Measurements from ENCODE around the gene FAF2.
"Not testable (repeated sequence)": the region's sequence is repeated elsewhere in the genome, so short reads cannot be mapped to it uniquely, and the experiment has no call there.

The FAF2 gene

GRCh38 chr5:176418251-176418650 is 29.9 kb upstream of the FAF2 start:
- DNase-seq = no peak

DNA sequence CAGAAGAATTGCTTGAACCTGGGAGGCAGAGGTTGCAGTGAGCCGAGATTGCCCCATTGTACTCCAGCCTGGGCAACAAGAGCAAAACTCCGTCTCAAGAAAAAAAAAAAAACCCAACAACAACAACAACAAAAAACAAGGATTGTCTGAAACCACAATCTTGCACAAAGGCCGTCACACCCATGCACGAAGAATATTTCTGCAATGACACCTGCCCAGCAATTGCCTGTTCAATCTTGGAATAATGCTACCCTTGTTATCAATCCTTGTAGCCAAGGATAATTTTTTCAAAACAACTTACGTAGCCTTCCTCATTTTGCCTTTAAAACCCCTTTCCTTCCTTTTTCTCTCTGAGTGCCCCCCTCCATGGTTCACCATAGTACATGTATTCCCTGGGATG is 28.1 kb upstream of the FAF2 start:
- no peak for DNase-seq

GRCh38 chr5:176420972-176421544 is 27.1 kb upstream of the FAF2 start:
- no peak for DNase-seq

GRCh38 chr5:176424181-176424580 is 24.0 kb upstream of the FAF2 start:
- DNase-seq = no peak

DNA sequence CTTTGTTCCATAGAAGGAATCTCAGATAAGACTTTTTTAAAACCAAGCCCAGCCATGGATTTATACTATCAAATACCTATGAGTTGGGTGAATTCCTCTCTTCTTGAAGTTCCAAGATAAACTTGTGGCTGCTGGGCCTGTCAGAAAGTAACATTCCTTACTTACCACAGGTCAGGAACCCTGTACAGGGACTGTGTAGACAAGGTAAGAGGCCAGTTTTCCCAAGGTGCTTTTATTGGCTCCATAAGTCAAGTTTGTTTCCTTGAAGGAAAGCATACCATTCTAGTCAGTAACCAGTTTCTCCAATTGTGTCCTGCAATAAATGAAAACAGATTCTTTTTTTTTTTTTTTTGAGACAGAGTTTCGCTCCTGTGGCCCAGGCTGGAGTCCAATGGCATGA is 23.0 kb upstream of the FAF2 start:
- no peak for DNase-seq

DNA sequence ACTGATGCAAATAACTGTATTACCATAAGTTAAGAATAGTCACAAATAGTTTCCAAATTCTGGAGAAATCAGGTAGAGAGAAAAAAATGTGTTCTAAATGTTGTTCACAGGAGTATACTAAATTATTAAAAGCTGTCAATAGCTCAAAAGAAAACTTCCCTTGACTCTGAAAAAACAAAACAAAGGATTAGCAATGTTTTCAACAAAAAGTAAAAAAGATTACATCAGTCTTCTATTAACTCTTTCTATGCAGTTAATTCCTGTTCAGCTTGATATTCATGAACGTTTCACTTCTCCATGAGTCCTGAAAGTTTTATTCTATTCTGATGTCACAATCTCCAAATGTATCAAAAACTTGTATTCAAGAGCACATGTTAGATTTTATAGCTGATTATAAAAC is 22.4 kb upstream of the FAF2 start:
- no peak for DNase-seq

DNA sequence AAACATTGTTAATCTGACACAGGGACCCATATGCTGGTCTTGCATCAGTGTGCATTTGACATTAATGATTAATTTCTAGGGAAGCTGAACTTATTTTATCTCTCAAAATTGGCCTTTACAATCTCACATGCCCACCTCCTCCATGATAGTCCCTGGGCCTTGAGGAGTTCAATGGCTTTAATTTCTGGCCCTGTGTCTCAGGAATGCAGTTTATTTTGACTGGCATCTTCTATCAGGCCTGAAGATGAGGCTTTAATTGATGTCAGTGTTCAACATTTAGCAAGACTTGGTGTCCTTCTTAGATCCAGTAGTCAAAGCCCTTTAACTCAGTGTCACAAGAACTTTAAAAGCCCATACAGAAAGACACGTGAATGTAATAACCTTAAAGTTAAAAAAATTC is 21.3 kb upstream of the FAF2 start:
- DNase-seq = no peak

- DNase-seq = no peak
Measured at GRCh38 chr5:176427971-176428370, 20.2 kb upstream of the FAF2 start.

DNA sequence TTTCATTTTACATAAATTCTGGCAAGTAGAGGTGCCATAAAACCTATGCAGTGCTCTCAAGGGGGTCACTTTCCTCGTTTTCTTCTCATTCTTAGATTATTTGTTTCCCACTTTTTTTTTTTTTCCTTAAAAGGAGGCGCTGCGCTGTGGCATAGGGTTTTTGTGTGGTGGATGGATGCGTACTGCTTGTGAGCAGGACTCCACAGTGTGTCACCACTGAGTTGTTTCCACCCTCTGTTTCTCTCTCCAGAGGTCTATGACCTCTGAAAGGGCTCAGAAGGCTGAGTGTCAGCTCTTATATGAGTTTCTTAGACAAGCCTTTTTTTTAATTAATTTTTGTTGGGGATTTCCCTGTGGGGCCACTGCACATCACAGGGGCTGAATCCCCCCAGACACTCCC is 18.2 kb upstream of the FAF2 start:
- DNase-seq = no peak

- DNase-seq = no peak
Measured at GRCh38 chr5:176432707-176433106, 15.5 kb upstream of the FAF2 start.

DNA sequence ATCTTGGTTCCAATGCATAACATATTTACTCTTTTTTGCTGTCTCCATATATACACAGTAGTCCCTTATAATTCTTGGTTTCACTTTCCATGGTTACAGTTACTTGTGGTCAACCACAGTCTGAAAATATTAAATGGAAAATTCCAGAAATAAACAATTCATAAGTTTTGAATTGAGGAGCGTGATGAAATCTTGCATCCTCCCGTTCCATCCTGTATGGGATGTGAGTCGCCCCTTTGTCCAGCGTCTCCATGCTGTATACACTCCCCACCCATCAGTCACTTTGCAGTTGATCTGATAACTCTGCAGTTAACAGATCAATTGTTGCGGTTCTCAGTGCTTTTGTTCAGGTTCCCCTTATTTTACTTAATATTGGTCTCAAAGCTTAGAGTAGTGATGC is 11.5 kb upstream of the FAF2 start:
- DNase-seq = no peak

- no peak for DNase-seq
Measured at GRCh38 chr5:176438959-176439757, 9.0 kb upstream of the FAF2 start.

- DNase-seq = no peak
Measured at GRCh38 chr5:176440927-176441706, 7.1 kb upstream of the FAF2 start.

GRCh38 chr5:176441921-176442323 is 6.3 kb upstream of the FAF2 start:
- no peak for DNase-seq

DNA sequence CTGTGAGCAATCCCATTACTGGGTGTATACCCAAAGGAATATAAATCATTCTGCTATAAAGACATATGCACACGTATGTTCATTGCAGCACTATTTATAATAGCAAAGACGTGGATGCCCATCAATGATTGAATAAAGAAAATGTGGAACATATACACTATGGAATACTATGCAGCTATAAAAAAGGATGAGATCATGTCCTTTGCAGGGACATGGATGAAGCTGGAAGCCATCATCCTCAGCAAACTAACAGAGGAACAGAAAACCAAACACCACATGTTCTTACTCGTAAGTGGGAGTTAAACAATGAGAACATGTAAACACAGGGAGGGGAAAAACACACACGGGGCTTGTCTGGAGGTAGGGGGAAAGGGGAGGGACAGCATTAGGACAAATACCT is 5.3 kb upstream of the FAF2 start:
- DNase-seq = not testable (repeated sequence)

DNA sequence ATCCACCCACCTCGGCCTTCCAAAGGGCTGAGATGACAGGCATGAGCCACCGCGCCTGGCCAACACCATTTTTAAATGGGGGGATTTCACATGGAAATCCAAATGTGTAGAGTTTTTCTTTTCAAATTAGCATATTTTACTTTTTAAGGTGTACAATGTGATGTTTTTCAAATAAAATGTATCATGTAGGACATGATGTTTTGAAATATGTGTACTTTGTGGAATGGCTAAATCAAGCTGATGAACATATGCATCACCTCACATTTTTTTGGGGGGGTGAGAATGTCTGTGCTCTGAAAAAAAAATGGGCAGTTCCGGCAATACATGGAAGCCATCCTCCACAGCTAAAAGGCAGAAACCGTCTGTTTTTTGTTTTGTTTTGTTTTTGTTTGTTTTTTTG is 3.4 kb upstream of the FAF2 start:
- DNase-seq = no peak

GRCh38 chr5:176446028-176446665 is 2.0 kb upstream of the FAF2 start:
- DNase-seq = no peak

- DNase-seq = no peak
Measured at GRCh38 chr5:176446884-176447590, 1.1 kb upstream of the FAF2 start.

DNA sequence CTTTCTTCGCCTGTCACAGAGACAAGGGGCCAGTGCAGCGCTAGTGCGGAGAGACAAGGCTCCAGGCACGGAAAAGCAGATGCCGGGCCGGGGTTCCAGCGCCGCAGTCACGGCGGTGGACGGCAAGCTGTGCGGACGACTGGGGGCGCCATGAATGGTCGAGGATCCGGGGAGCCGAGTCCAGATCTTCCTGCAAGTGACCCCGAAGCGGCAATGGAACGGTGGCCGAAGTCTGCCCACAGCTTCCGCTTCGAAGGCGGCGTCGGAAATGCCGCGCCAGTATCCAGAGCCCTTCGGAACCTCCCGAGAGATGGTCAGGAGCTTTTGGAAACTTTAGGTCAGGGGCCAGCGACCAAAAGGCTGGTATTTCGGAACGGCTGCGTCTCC is 601 bp upstream of the FAF2 start:
- peak in 3 of 4 experiments; percentile 15 to 32 (median 23) for DNase-seq

DNA sequence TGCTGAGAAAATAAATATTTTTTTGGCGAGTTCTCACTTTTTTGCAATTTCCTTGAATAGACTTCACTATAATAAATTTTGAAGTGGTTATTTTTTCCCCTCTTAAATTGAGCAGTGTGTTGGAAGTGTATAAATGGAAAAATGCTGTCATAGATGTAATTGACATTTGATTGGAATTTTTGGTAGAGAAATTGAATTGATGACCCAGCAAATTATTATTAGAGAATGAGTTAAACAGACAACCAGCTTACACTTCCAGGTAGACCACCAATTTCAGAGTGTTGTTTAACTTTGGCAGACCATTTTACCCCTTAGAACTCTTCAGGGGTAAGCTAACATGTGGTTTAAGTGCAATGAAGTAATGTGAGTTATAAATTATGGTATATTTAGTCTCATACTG is 1.9 kb downstream of the FAF2 start:
- DNase-seq = no peak

DNA sequence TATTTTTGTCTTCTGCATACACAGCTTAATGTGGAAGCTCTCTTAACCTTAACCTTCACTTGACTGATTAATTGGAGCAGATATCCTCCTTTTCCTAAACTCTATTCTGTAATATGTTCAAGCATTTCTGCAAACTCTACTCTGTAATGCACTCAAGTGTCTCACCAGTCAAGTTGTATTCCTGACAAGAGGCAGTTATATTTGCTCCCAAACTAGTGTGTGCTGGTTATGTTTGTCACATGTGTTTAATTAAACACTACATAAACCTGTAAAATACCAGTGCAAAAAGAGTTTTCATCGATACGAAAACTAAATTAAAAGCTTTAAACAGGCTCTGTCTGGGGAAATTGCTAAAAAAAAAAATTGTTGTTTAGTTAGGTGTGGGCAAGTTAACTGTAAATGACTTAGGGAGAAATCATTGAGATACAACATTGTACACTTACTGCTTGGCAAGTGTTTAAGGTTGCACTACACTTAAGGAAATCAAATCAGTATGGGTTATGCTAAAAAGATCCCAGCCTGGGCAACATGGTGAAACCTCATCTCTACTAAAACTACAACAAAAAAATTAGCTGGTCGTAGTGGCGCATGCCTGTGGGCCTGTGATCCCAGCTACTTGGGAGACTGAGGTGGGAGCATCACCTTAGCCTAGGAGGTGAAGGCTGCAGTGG is 6.7 kb downstream of the FAF2 start:
- no peak for DNase-seq

DNA sequence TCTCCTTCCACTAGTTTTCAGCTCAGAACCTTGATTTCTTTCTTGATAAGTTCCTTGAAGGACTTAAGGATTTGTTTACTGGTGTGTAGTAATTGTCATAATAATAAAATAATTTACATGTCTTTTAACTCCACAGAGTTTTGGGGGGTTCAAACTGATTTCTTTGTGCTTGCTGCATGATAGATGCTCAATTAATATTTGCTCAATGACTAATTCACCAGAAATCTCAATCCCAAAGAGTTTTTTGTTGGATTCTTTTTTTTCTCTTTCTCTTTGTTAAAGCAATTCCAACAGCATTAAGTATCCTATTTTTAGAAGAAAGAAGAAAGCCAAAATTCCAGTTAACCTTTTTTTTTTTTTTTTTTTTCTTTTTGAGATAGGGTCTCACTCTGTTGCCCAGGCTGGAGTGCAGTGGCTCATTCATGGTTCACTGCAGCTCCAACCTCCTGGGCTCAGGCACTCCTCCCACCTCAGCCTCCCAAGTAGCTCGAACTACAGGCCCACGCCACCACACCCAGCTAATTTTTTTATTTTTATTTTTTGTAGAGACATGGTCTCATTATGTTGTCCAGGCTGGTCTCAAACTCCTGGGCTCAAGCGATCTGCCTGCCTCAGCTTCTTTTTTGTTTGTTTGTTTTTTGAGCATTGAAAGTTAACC is 10.8 kb downstream of the FAF2 start:
- DNase-seq = no peak

All from activated naive CD4-positive, alpha-beta T cell (primary cell).